BLaER1 treated with 17β-estradiol and CSF1 and Interleukin-3, amounts not matched to agents 10 nM and 100 nM (cell line): ENCODE measurements around the gene DCAF8L2.
"Not testable (repeated sequence)": the region's sequence is repeated elsewhere in the genome, so short reads cannot be mapped to it uniquely, and the experiment has no call there.

Source experiments
- H3K27ac ChIP-seq, 11 experiments: shearing (Covaris generic); formaldehyde crosslinking; 2 replicates each; pipeline ENCODE4 v1.8.1; 2022
- H3K27me3 ChIP-seq, 11 experiments: shearing (Covaris generic); formaldehyde crosslinking; 2 replicates each; pipeline ENCODE4 v1.8.1; 2022
- H3K36me3 ChIP-seq, 11 experiments: shearing (Covaris generic); formaldehyde crosslinking; 2 replicates each; pipeline ENCODE4 v1.8.1; 2022
- H3K4me1 ChIP-seq, 10 experiments: shearing (Covaris generic); formaldehyde crosslinking; 2 replicates each; pipeline ENCODE4 v1.8.1; 2022
- H3K4me2 ChIP-seq, 11 experiments: shearing (Covaris generic); formaldehyde crosslinking; 2 replicates each; pipeline ENCODE4 v1.8.1; 2022
- H3K4me3 ChIP-seq, 10 experiments: shearing (Covaris generic); formaldehyde crosslinking; 2 replicates each; pipeline ENCODE4 v1.8.1; 2022
- H3K9ac ChIP-seq, 11 experiments: shearing (Covaris generic); formaldehyde crosslinking; 2 replicates each; pipeline ENCODE4 v1.8.1; 2022
- H3K9me3 ChIP-seq, 11 experiments: shearing (Covaris generic); formaldehyde crosslinking; replicated peaks in 1 of 11; 2 replicates each; pipeline ENCODE4 v1.8.1; 2022
- H4K20me1 ChIP-seq, 11 experiments: shearing (Covaris generic); formaldehyde crosslinking; 2 replicates each; pipeline ENCODE4 v1.8.1; 2022
- Cebpa-rat ChIP-seq, 11 experiments: shearing (Covaris generic); IDR thresholded peaks; 2 replicates each; pipeline ENCODE4 v1.8.1; 2022

The DCAF8L2 gene

GRCh38 chrX:27590044-27590443 lies at the start of gene DCAF8L2:
TSS of gene DCAF8L2 (plus strand) at chrX:27590344. CDS start at chrX:27746896, 156,552 bp downstream.
- Histone ChIP-seq H3K4me3 (no peak within 1 kb of the TSS), H3K9ac (no peak within 1 kb of the TSS), H3K27me3 (peaks cover 26 to 75% (median 59%) of the 10 kb centered on the region in 11 experiments), H3K9me3 (peaks cover 0 to 7% (median 0%) of the 10 kb centered on the region in 11 experiments; a peak in 4 of 22 replicates), H4K20me1 (peaks cover 0 to 6% (median 0%) of the 10 kb centered on the region in 11 experiments; a peak in 3 of 22 replicates), H3K4me2 (no peak within 1 kb of the TSS), H3K4me1 (no peaks in the 10 kb centered on the region), H3K27ac (no peak within 1 kb of the TSS), H3K36me3 (no peaks in the 10 kb centered on the region)
- no peak for TF ChIP-seq Cebpa-rat (IDR thresholded peaks at IDR 0.05)

GRCh38 chrX:27541161-27541560 lies 49.0 kb upstream of the DCAF8L2 start:
- H3K4me2 ChIP-seq, H3K27ac ChIP-seq, H3K4me1 ChIP-seq, H3K36me3 ChIP-seq, H3K4me3 ChIP-seq, H3K9ac ChIP-seq, H4K20me1 ChIP-seq, H3K9me3 ChIP-seq: not testable (repeated sequence)
- H3K27me3 ChIP-seq = peaks cover 64 to 99% (median 92%) of the 10 kb centered on the region in 11 experiments

- no peak for TF ChIP-seq Cebpa-rat (IDR thresholded peaks at IDR 0.05)
- Histone ChIP-seq H3K4me2 (no peak overlapping the region), H3K9ac (no peak overlapping the region), H3K27ac (no peak overlapping the region), H3K4me3 (no peak overlapping the region), H3K36me3 (no peaks in the 10 kb centered on the region), H4K20me1 (no peaks in the 10 kb centered on the region), H3K4me1 (no peaks in the 10 kb centered on the region), H3K27me3 (peaks cover 30 to 97% (median 83%) of the 10 kb centered on the region in 11 experiments), H3K9me3 (peaks cover 0 to 29% (median 7%) of the 10 kb centered on the region in 11 experiments; a peak in 9 of 22 replicates)
Measured at GRCh38 chrX:27548624-27549023, 41.5 kb upstream of the DCAF8L2 start.

GRCh38 chrX:27549688-27550087 lies 40.5 kb upstream of the DCAF8L2 start:
- H3K36me3 ChIP-seq = no peaks in the 10 kb centered on the region
- TF ChIP-seq Cebpa-rat (IDR thresholded peaks at IDR 0.05) = no peak
- H3K9me3 ChIP-seq = peaks cover 0 to 29% (median 7%) of the 10 kb centered on the region in 11 experiments; a peak in 9 of 22 replicates
- H4K20me1 ChIP-seq = no peaks in the 10 kb centered on the region
- H3K27me3 ChIP-seq = peaks cover 30 to 97% (median 82%) of the 10 kb centered on the region in 11 experiments; a peak in 21 of 22 replicates
- no peak overlapping the region for H3K4me3 ChIP-seq
- no peak overlapping the region for H3K9ac ChIP-seq
- no peaks in the 10 kb centered on the region for H3K4me1 ChIP-seq
- H3K4me2 ChIP-seq = no peak overlapping the region
- H3K27ac ChIP-seq = no peak overlapping the region

GRCh38 chrX:27555514-27555913 lies 34.6 kb upstream of the DCAF8L2 start:
- no peaks in the 10 kb centered on the region for H3K36me3 ChIP-seq
- no peak overlapping the region for H3K4me3 ChIP-seq
- H3K4me2 ChIP-seq = no peak overlapping the region
- no peak for TF ChIP-seq Cebpa-rat (IDR thresholded peaks at IDR 0.05)
- H3K27ac ChIP-seq = no peak overlapping the region
- no peak overlapping the region for H3K9ac ChIP-seq
- H3K27me3 ChIP-seq = peaks cover 3 to 68% (median 57%) of the 10 kb centered on the region in 11 experiments; a peak in 19 of 22 replicates
- H3K4me1 ChIP-seq = no peaks in the 10 kb centered on the region
- no peaks in the 10 kb centered on the region for H3K9me3 ChIP-seq
- no peaks in the 10 kb centered on the region; a peak in 1 of 22 replicates for H4K20me1 ChIP-seq

GRCh38 chrX:27565992-27566391 lies 24.2 kb upstream of the DCAF8L2 start:
- no peak overlapping the region for H3K4me3 ChIP-seq
- no peak overlapping the region for H3K27ac ChIP-seq
- no peaks in the 10 kb centered on the region for H3K4me1 ChIP-seq
- peaks cover 21 to 83% (median 65%) of the 10 kb centered on the region in 11 experiments; a peak in 21 of 22 replicates for H3K27me3 ChIP-seq
- H3K4me2 ChIP-seq = no peak overlapping the region
- H4K20me1 ChIP-seq = no peaks in the 10 kb centered on the region
- TF ChIP-seq Cebpa-rat (IDR thresholded peaks at IDR 0.05) = no peak
- H3K9me3 ChIP-seq = peaks cover 0 to 6% (median 0%) of the 10 kb centered on the region in 11 experiments; a peak in 1 of 22 replicates
- H3K9ac ChIP-seq = no peak overlapping the region
- H3K36me3 ChIP-seq = no peaks in the 10 kb centered on the region

- no peak overlapping the region for H3K27ac ChIP-seq
- H3K9me3 ChIP-seq = no peaks in the 10 kb centered on the region
- no peak overlapping the region for H3K9ac ChIP-seq
- no peak overlapping the region for H3K4me2 ChIP-seq
- H3K36me3 ChIP-seq = no peaks in the 10 kb centered on the region
- H4K20me1 ChIP-seq = no peaks in the 10 kb centered on the region; a peak in 1 of 22 replicates
- no peak overlapping the region for H3K4me3 ChIP-seq
- peaks cover 34 to 89% (median 72%) of the 10 kb centered on the region in 11 experiments; a peak in 21 of 22 replicates for H3K27me3 ChIP-seq
- TF ChIP-seq Cebpa-rat (IDR thresholded peaks at IDR 0.05) = no peak
- no peaks in the 10 kb centered on the region for H3K4me1 ChIP-seq
Measured at GRCh38 chrX:27571164-27571563, 19.0 kb upstream of the DCAF8L2 start.

- 0 out of 22 replicates have a peak, but pooled peaks cover 0 to 8% (median 0%) of the 10 kb centered on the region in 11 experiments for H3K9me3 ChIP-seq
- TF ChIP-seq Cebpa-rat (IDR thresholded peaks at IDR 0.05) = no peak
Measured at GRCh38 chrX:27575565-27575964, 14.6 kb upstream of the DCAF8L2 start.

GRCh38 chrX:27583976-27584375 lies 6.2 kb upstream of the DCAF8L2 start:
- Histone ChIP-seq H3K4me2 (no peak overlapping the region), H3K9ac (no peak overlapping the region), H3K9me3 (peaks cover 0 to 3% (median 0%) of the 10 kb centered on the region in 11 experiments; a peak in 1 of 22 replicates), H3K27me3 (peaks cover 28 to 83% (median 61%) of the 10 kb centered on the region in 11 experiments), H3K4me1 (no peaks in the 10 kb centered on the region), H3K27ac (no peak overlapping the region), H4K20me1 (no peaks in the 10 kb centered on the region; a peak in 1 of 22 replicates), H3K4me3 (no peak overlapping the region), H3K36me3 (no peaks in the 10 kb centered on the region)
- no peak for TF ChIP-seq Cebpa-rat (IDR thresholded peaks at IDR 0.05)

More at GRCh38 chrX:27575565-27575964, 14.6 kb upstream of the DCAF8L2 start:
- no peaks in the 10 kb centered on the region for H3K4me1 ChIP-seq
- peaks cover 32 to 90% (median 71%) of the 10 kb centered on the region in 11 experiments; a peak in 21 of 22 replicates for H3K27me3 ChIP-seq
- no peaks in the 10 kb centered on the region for H3K36me3 ChIP-seq
- no peak overlapping the region for H3K9ac ChIP-seq
- no peak overlapping the region for H3K27ac ChIP-seq
- H3K4me3 ChIP-seq = no peak overlapping the region
- H4K20me1 ChIP-seq = no peaks in the 10 kb centered on the region; a peak in 1 of 22 replicates
- H3K4me2 ChIP-seq = no peak overlapping the region

- no peak overlapping the region for H3K27ac ChIP-seq
- H3K4me1 ChIP-seq = no peaks in the 10 kb centered on the region
- H3K9me3 ChIP-seq = peaks cover 0 to 7% (median 0%) of the 10 kb centered on the region in 11 experiments; a peak in 4 of 22 replicates
- H3K4me3 ChIP-seq = no peak overlapping the region
- no peak for TF ChIP-seq Cebpa-rat (IDR thresholded peaks at IDR 0.05)
- peaks cover 0 to 6% (median 0%) of the 10 kb centered on the region in 11 experiments; a peak in 3 of 22 replicates for H4K20me1 ChIP-seq
- no peak overlapping the region for H3K9ac ChIP-seq
- H3K27me3 ChIP-seq = peaks cover 35 to 86% (median 62%) of the 10 kb centered on the region in 11 experiments
- no peak overlapping the region for H3K4me2 ChIP-seq
- no peaks in the 10 kb centered on the region for H3K36me3 ChIP-seq
Measured at GRCh38 chrX:27591938-27592337, 1.8 kb downstream of the DCAF8L2 start.
